Natural killer cell (primary cell): ENCODE data around the gene OR6X1. TPM values are rescaled to one million over a fixed set of nuclear protein-coding genes. Genes with fewer than 3 reads are reported as not detected.

Source experiments
- ATAC-seq, 3 donors: fragments of 150-1000 bp in 2 of 3; fragments of 200-7000 bp in 1 of 3; cut with Tn5 transposase; 1 replicate in 1 of 3; 2 replicates in 2 of 3; pipeline ENCODE4 v1.10.0; 2021; ENCODE audit warnings: mild to moderate bottlenecking in 2 of 3, moderate library complexity in 2 of 3
- DNase-seq, 2 donors: peaks; one replicate each; pipeline versions ENCODE4 v3.0.0 to v3.0.0-alpha.2; 2013 to 2021; ENCODE audit warnings: mixed read lengths in 1 of 2
- H3K27ac ChIP-seq: one replicate; pipeline ENCODE4 v1.5.1; 2013; ENCODE audit warnings: mild to moderate bottlenecking, low read length
- H3K27me3 ChIP-seq: one replicate; pipeline ENCODE4 v1.6.1; 2013; ENCODE audit warnings: low read length; ENCODE audit not compliant: control insufficient read depth, insufficient read depth
- H3K36me3 ChIP-seq: one replicate; pipeline ENCODE4 v1.6.1; 2013; ENCODE audit warnings: low read length; ENCODE audit not compliant: control insufficient read depth, insufficient read depth
- H3K4me1 ChIP-seq: one replicate; pipeline ENCODE4 v1.6.1; 2013; ENCODE audit warnings: low read length; ENCODE audit not compliant: control insufficient read depth, insufficient read depth
- H3K4me3 ChIP-seq: one replicate; pipeline ENCODE4 v1.5.1; 2013; ENCODE audit warnings: low read length
- H3K9me3 ChIP-seq: one replicate; pipeline ENCODE4 v1.6.1; 2013; ENCODE audit warnings: low read length; ENCODE audit not compliant: control insufficient read depth, insufficient read depth
- H3K27ac Mint-ChIP-seq, 2 donors: one replicate each; pipeline ENCODE4 v1.8.0; 2022; ENCODE audit warnings: mild to moderate bottlenecking in 2 of 2, mixed read lengths in 2 of 2, moderate library complexity in 1 of 2
- H3K27me3 Mint-ChIP-seq, 2 donors: one replicate each; pipeline ENCODE4 v1.8.0; 2022; ENCODE audit warnings: low read depth in 2 of 2, mixed read lengths in 2 of 2
- H3K36me3 Mint-ChIP-seq: one replicate; pipeline ENCODE4 v1.8.0; 2022; ENCODE audit warnings: mixed read lengths
- H3K4me1 Mint-ChIP-seq, 2 donors: one replicate each; pipeline ENCODE4 v1.8.0; 2022; ENCODE audit warnings: mixed read lengths in 2 of 2
- H3K4me3 Mint-ChIP-seq: one replicate; pipeline ENCODE4 v1.8.0; 2022; ENCODE audit warnings: mild to moderate bottlenecking, moderate library complexity, mixed read lengths
- H3K9me3 Mint-ChIP-seq, 2 donors: one replicate each; pipeline ENCODE4 v1.8.0; 2022; ENCODE audit warnings: mixed read lengths in 2 of 2
- CTCF ChIP-seq: fragments of 200-600 bp; IDR thresholded peaks from one replicate; pipeline ENCODE4 v1.8.0; 2022; ENCODE audit warnings: antibody characterized with exemption
- WGBS: methylation state at CpG from one replicate; pipeline ENCODE4 v1.1.7; 2013; ENCODE audit warnings: missing lambda C conversion rate; ENCODE audit not compliant: insufficient coverage; 5-methylcytosine and 5-hydroxymethylcytosine counted together
- intact Hi-C: fragments of 100-400 bp; cut with micrococcal nuclease; formaldehyde crosslinking; loops from one replicate; pipeline ENCODE4 v1.14.2; 2022
- total RNA-seq, 4 donors: library from RNA; stranded (reverse); fragments of 120-200 nt in 1 of 4; gene quantifications; one replicate each; pipeline versions ENCODE4 v1.2.3 to v1.2.4, GENCODE V29; 2013 to 2022

OR6X1 gene
- total RNA-seq, 3 donors from 2014 or later (not counting 1 experiment from before 2014, with no cell fraction given) = not detected

- no peaks in the 10 kb centered on the region for H3K36me3 ChIP-seq
- Mint-ChIP-seq H3K36me3 (no peaks in the 10 kb centered on the region), H3K9me3 (no peaks in the 10 kb centered on the region), H3K4me3 (no peak overlapping the region), H3K4me1 (no peaks in the 10 kb centered on the region), H3K27ac (no peak overlapping the region), H3K27me3 (peaks cover 2 to 20% of the 10 kb centered on the region in 2 donors)
- no peaks in the 10 kb centered on the region for H3K4me1 ChIP-seq
- intact Hi-C loops = no loop called here
- no peak for TF ChIP-seq CTCF
- no peak overlapping the region for H3K27ac ChIP-seq
- H3K9me3 ChIP-seq = no peaks in the 10 kb centered on the region
- DNase-seq (no peak), ATAC-seq (no peak)
- H3K4me3 ChIP-seq = no peak overlapping the region
- 75% methylated on average over 2 of the region's 2 CpGs for WGBS
- peaks cover 3% of the 10 kb centered on the region for H3K27me3 ChIP-seq
These were observed 18.7 kb upstream of the OR6X1 start for GRCh38 chr11:123773026-123773425.

- ATAC-seq (no peak), DNase-seq (no peak)
- no peaks in the 10 kb centered on the region for H3K4me1 ChIP-seq
- no peaks in the 10 kb centered on the region for H3K9me3 ChIP-seq
- H3K27me3 Mint-ChIP-seq = peaks cover 8 to 20% of the 10 kb centered on the region in 2 donors
- H3K36me3 ChIP-seq = no peaks in the 10 kb centered on the region
- intact Hi-C loops = no loop called here
- H3K36me3 Mint-ChIP-seq = no peaks in the 10 kb centered on the region
- H3K4me3 ChIP-seq = no peak overlapping the region
- no peaks in the 10 kb centered on the region for H3K27me3 ChIP-seq
- TF ChIP-seq CTCF = no peak
- H3K4me1 Mint-ChIP-seq = no peaks in the 10 kb centered on the region
- no peak overlapping the region for H3K27ac ChIP-seq
- no peaks in the 10 kb centered on the region for H3K9me3 Mint-ChIP-seq
- H3K4me3 Mint-ChIP-seq = no peak overlapping the region
- 100% methylated on average over 3 of the region's 3 CpGs for WGBS
- no peak overlapping the region for H3K27ac Mint-ChIP-seq
These were observed 17.3 kb upstream of the OR6X1 start for GRCh38 chr11:123771664-123772063.

GRCh38 chr11:123770712-123771111 is 16.4 kb upstream of the OR6X1 start:
- Histone ChIP-seq H3K27ac (no peak overlapping the region), H3K36me3 (no peaks in the 10 kb centered on the region), H3K4me3 (no peak overlapping the region), H3K9me3 (no peaks in the 10 kb centered on the region), H3K27me3 (no peaks in the 10 kb centered on the region), H3K4me1 (no peaks in the 10 kb centered on the region)
- Mint-ChIP-seq H3K27ac (no peak overlapping the region), H3K27me3 (peaks cover 8 to 26% of the 10 kb centered on the region in 2 donors), H3K36me3 (no peaks in the 10 kb centered on the region), H3K4me3 (no peak overlapping the region), H3K4me1 (no peaks in the 10 kb centered on the region), H3K9me3 (no peaks in the 10 kb centered on the region)
- intact Hi-C loops = no loop called here
- ATAC-seq = no peak
- no peak for DNase-seq
- no peak for TF ChIP-seq CTCF

GRCh38 chr11:123765601-123766000 is 11.3 kb upstream of the OR6X1 start:
- Histone ChIP-seq H3K4me1 (no peaks in the 10 kb centered on the region), H3K27me3 (peaks cover 2% of the 10 kb centered on the region), H3K36me3 (no peaks in the 10 kb centered on the region), H3K27ac (no peak overlapping the region), H3K4me3 (no peak overlapping the region), H3K9me3 (peaks cover 13% of the 10 kb centered on the region)
- intact Hi-C loops = no loop called here
- no peak for TF ChIP-seq CTCF
- peaks cover 15% of the 10 kb centered on the region for H3K36me3 Mint-ChIP-seq
- H3K4me3 Mint-ChIP-seq = no peak overlapping the region
- DNase-seq (no peak), ATAC-seq (no peak)
- peaks cover 17 to 20% of the 10 kb centered on the region in 2 donors for H3K27me3 Mint-ChIP-seq
- peaks cover 4 to 8% of the 10 kb centered on the region in 2 donors for H3K9me3 Mint-ChIP-seq
- no peaks in the 10 kb centered on the region for H3K4me1 Mint-ChIP-seq
- no peak overlapping the region for H3K27ac Mint-ChIP-seq
- no CpG with 5 or more reads among the region's 1 CpG for WGBS
